Activated gamma-delta T cell treated with anti-CD3 and anti-CD28 coated beads, Interleukin-2, amount 50 U/mL, for 16 hours (primary cell): Measurements from ENCODE around the gene MAP3K1.
A peak's percentile ranks its signal among the peaks of the same experiment; 100 is the strongest.
"Not testable (repeated sequence)": the region's sequence is repeated elsewhere in the genome, so short reads cannot be mapped to it uniquely, and the experiment has no call there.

ENCODE experiments used
- DNase-seq: peaks from one replicate; pipeline ENCODE4 v3.0.0-alpha.2; 2020; ENCODE audit warnings: low read depth

MAP3K1 gene

DNA sequence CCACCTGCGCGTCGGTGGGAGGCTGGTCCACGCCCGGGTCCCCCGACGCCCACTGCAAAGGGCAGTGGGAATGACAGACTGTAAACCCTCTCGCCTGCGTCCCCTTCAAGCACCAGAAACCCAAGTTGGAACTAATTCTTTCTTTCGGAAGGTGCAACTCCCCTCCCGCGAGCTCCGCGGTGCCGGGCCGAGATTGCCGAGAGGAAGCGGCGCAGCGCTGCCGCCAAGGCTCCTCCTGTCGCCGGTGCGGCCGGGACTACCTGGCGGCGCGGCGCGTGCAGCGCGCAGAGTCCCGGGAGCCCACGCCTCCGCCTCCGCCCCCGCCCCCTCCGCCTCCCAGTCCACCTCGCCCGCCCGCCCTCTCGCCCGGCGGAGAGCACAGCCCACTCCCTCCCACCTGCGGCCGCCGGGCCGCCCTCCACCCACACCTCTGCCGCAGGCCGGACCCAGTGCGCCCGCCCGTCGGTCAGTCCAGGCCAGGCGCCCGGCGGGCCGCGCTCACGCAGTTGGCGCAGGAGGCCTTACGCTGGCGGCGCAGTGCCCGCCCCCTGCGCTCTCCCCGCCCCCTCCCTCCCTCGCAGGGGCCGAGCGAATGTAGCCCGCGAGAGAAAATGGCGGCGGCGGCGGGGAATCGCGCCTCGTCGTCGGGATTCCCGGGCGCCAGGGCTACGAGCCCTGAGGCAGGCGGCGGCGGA, at the start of gene MAP3K1:
MAP3K1 (plus strand) TSS at position 587 of the 695 bp plus-strand sequence; CDS start at position 612, 25 bp downstream.
- peak; percentile 68 for DNase-seq

DNA sequence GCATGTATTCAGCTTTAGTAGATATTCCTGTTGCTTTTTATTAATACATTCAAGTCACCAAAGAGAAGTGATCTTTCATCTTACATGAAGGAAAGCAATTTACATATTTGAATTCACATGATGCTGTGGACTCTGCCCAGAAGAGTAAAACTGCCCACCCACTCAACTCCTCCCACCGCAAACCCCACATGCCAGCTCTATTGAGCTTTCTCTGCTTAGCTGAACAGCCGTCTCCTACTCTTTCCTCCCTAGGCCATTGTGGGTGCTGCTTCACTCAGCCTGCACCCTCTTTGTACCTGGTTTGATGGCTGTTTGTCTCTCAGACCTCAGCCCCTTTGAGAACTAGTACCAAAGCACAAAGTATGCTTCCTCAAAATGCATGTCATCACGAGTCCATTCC, 48.4 kb upstream of the MAP3K1 start:
- no peak for DNase-seq

DNA sequence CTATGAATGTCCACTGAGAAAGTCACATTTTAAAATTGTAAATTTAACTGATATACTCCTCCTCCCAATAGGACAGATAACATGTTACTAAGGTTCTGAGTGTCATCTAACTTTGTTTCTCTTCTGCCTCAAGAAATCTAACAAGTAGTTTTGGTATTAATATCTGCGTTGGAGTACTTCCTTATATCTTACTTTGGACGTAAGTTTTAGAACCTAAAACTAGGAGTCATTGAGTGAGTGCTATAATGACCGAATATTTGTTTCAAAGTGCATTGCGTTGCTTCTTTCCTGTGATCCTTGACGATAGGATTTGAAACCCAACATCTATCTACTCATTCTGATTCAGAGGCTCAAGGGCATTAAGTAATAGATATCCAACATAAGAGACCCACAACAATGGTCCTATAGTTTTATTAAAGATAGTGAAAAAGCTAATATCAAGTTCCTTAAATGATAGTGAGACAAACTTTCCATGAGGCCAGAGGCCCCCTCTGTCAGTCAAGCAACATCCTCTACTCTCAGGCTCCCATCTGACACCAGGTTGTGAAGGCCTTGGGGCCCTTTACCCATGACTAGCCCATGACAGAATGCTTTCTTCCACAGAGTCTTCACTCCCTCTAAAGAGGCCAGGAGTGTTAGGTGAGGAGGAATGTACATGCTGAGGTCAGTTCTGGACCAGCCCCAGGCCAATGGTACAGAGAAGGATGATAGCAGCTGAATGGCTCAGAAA, 45.3 kb upstream of the MAP3K1 start:
- no peak for DNase-seq

DNA sequence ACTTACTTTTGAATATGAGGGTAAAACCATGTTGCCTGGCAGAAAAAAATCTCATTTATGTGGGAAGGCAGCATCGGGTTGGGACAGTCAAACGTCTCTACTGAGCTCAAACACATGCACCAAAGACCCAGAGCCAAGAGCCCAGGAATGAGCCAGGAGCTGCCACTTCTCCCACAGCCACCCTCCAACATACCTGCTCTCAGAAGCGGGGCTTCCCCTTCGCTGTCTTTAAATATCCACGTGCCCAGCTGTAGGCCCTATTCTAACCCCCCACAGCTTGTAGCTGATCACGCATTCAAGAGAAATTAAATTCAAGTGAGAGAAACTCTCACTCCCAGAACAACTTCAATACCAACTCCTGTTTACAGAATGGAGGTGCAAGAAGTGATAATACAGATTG, 42.6 kb upstream of the MAP3K1 start:
- no peak for DNase-seq

DNA sequence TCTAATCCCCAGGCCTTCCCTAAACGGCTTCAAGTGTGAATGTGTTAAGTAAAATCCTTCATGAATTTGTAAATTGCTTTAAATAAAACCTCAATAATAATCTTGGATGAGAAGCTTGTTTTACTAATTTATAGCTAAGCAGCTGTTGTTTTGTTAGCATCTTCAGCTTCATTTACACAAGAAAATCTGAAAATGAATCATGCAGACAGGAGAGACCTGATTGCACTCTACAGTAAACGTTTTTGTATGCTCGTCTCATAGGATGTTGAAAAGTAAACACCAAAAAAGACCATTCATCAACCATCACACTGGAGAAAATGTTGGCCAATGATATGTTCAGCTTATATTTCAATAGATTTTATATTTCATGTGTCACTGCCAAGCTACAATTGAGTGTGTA, 40.4 kb upstream of the MAP3K1 start:
- no peak for DNase-seq

DNA sequence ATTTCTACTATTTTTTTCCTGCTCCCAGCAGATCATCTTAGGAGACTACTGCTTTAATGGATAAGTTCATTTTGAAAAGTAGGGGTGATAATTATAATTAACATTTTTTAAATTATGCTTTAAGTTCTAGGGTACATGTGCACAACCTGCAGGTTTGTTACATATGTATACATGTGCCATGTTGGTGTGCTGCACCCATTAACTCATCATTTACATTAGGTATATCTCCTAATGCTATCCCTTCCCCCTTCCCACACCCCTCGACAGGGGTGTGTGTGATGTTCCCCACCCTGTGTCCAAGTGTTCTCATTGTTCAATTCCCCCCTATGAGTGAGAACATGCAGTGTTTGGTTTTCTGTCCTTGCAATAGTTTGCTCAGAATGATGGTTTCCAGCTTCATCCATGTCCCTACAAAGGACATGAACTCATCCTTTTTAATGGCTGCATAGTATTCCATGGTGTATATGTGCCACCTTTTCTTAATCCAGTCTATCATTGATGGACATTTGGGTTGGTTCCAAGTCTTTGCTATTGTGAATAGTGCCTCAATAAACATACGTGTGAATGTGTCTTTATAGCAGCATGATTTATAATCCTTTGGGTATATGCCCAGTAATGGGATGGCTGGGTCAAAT, 39.0 kb upstream of the MAP3K1 start:
- DNase-seq, result not testable (repeated sequence)

DNA sequence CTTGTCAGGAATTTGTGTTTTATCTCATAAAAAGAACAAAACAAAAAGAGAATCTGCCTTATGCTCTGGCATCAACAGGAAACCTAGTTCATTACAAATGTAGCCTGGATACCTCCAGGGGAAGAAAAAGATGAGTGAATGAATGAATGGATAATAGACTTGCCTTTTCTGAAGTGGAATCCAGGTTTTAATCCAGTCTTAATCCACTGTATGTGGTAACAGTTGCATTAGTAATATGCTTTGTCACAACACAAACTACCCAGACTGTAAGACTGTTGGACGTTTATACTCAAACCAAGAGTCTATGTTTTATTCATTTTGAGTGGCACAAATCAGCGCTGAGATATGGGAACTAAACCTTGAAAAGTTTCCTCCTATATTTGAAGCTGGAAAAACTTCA, 32.1 kb upstream of the MAP3K1 start:
- no peak for DNase-seq

DNA sequence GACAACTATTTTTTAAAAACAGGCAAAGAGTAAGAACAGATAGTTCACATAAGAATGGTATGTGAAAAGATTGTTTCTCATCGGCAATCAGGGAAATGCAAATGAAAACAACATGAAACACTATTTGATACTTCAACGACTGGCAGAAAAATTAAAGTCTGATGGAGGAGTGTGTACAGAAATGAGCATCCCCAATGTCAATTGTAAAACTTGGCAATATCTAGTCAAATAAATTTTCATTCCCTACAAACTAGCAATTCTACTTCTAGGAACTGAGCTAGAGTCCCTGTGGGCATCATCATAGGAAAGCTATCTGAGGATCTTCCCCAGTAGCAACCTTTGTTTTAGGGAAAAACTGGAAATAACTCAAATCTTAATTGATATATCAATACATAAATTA, 29.0 kb upstream of the MAP3K1 start:
- no peak for DNase-seq

DNA sequence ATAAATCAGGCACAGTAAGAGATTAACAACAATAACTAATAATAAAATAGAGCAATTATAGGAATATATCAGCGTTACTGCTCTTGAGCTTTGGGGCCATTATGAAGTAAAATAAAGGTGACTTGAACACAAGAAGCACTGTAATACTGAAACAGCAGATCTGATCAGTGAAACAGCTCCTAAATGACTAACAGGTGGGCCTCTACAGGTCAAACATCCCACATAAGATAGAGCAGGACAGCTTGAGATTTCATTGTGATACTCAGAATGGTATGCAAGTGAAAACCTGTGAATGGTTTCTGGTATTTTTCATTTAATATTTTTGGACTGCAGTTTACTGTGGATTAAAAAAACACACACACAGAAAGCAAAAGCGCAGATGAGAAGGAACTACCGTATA, 24.0 kb upstream of the MAP3K1 start:
- no peak for DNase-seq

DNA sequence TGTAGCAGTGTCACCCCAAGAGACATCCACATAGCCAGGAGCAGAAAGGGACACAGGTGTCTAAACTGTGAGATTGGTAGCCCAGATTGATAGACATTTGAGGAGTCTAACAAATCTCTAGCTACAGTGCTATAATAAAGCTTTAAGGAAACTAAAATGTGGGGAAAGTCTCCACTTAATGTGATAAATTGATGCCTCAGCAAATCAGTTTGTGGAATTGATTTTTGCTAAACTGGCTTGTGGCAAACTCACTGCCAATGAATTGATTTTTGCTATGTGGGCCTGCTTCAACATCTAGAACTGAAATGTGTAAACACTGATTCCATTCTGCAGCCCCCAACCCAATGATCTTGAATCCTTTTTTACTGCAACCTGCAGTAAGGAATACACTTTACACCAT, 16.8 kb upstream of the MAP3K1 start:
- no peak for DNase-seq

DNA sequence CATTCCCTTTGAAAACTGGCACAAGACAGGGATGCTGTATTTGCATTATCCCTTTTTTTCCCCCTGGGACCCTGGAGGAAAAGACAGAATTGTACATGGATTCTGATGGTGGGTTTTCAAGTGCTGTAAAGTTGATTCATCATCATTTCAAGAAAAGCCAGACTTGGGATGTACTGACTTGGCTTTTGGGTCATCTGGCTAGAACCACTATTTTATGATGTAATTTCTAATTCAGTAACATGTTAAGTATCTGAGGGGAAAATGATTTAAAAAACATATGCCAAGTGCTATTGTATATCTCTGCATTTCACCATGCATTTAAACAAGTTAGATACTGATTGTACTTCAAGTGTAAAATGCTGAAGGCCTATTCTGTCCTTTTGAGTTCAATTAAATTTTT, 15.2 kb upstream of the MAP3K1 start:
- no peak for DNase-seq

DNA sequence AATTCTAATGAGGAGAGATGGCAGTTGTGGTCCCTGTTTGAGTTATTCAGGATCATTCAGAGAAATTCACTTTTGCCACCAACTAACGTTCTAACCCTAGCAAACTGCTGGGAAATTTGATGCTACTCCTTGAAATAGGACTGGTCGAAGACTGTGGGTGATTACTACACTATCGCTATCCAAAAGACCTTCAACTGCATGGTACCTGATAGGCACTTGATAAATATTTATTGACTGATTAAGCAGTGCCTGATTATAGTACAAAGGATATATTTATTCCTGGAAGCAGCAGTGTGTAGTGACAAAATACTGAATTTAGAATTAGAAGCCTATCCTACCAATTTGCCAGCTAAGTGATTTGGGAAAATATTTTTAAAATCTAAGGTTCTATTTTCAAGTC, 14.1 kb upstream of the MAP3K1 start:
- DNase-seq, result no peak

DNA sequence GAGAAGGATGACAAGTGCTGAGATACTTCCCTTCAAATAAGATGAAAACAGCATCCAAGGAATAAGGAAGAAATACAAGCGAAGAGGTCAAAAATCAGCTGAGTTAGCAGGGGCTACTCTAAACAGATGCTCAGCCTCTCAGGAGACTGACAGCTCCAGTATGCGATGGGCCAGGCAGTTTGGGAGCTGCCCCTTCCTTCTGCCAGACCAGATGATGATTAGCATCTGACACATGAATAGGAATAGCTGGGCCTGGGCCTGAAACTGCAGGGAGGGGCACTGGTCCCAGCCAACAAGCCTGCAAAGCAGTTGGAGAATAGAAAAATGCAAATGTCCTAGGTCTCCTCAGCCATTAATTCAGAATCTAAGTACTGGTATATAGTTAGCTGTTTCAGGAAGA, 13.1 kb upstream of the MAP3K1 start:
- DNase-seq, result no peak

DNA sequence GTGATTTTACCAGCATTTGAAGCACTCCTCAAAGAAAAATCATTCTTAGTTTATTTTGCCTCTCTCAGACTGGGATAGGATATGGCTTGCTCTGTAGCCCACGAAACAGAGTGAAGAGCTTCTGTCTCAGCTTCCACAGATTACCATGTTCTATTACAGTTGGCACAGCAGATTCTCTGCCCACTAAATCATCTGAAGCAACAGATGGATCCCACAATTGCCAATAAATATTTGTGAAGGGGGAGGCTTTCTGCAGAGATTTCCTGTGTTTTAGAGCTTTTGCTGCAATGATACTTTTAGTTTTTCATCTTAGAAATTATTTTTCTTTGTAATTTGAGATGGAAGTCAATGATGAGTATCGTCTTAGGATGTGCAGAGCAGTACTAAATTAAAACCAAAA, 12.3 kb upstream of the MAP3K1 start:
- no peak for DNase-seq

DNA sequence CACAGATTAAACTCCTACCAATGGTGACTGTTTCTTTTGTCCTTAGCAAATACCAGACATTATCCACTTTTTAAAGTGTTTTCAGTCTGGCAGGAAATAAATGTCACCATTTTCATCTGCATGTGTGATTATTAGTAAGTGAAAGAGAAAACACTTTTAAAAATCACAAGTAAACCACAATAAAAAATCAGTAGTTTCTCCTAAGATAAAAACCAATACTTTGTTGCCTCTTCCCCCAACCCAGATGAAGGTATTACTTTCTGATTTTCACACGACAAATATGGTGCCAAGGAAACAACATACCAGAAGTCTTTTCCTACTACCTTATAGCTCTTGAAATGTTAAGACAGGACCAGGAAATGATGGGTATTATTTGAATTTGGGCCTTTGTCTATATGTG, 11.5 kb upstream of the MAP3K1 start:
- no peak for DNase-seq

DNA sequence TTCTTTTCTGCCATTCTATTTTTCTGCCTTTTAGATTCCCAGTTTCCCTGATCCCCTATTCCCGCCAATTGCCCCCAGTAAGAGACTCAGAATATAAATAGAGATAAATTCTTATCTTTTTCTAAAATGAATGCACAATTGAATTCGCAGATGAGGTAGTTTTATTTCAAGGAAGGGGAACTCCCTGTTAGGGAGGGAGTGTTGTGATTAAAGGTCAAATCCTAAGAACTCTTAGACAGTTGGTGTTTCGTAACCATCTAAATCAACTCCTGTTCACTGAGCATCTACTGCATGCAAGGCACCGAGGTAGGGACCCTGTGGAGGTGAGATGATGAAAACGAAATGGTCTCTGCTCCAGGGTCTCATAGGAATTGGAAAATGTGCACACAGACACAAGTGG, 7.7 kb upstream of the MAP3K1 start:
- DNase-seq, result no peak

DNA sequence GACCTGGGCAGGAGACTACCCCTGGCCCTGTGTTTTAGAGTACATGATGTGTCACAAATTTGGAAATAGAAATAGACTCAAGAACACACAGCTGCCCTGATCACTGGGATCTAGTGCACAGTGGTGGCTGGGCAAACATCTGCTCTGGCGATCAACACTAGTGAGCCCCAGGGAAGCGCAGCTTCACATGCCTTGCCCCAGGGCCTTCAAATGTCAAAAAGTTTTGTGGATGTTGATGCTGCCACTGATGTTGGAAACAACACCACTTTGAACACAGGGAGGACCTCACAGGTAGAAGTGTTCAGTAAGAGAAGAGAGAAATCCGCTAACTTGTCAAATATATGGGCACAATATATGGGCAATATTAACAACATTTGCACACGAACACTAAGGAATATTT, 7.1 kb upstream of the MAP3K1 start:
- DNase-seq, result no peak

DNA sequence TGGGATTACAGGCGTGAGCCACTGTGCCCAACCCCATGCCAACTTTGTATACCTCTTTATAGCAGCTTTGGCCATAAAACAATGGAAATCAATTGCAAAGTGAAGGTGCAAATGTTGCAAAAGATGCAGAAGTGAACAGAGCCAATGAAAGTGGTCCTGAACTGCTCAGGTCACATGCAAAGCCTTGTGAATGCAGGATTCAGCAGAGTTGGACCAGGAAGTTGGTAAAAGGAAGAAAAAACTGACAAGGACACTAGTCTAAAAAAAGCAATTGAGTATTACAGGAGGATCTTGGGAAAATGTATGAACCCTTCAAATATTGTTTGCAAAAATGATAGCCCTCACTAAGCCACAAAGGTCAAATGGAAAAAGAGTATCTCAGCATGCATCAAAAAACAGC, 4.5 kb upstream of the MAP3K1 start:
- no peak for DNase-seq

DNA sequence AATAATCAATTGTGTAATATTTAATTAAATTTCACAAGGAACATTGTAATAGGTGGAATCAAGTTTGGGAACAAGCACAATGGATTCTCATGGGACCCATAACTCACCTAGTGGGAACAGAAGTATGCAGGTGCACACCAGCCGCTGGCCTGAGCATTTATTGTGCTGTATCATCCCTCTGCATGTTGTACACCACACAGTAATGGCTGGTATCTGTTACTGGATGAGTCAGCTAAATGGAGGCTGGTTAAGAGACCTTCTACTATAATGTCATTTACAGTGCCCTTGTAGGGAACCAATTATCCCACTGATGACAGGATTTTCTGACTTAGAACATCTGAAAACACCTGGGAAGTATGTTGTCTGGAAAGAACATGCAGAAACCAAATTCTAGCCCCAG, 3.2 kb upstream of the MAP3K1 start:
- no peak for DNase-seq

DNA sequence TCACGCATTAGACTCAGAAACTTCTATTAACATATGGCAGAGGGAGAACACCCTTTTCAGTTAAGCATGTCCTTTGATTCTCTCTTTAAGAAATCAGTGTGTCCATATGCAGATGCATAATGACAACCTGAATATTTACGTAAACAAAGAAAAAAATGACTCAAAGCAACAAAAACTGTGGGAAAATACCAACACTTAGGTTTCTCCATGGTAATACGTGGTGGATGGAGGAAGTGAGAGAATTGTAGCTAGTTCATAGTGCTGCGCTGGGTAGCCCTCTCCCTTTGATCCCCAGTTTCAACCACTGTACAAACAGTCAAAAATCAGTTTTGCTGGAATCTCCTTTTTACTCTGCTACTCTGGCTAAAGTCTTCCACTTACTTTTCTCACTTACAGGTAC, 2.0 kb upstream of the MAP3K1 start:
- no peak for DNase-seq

DNA sequence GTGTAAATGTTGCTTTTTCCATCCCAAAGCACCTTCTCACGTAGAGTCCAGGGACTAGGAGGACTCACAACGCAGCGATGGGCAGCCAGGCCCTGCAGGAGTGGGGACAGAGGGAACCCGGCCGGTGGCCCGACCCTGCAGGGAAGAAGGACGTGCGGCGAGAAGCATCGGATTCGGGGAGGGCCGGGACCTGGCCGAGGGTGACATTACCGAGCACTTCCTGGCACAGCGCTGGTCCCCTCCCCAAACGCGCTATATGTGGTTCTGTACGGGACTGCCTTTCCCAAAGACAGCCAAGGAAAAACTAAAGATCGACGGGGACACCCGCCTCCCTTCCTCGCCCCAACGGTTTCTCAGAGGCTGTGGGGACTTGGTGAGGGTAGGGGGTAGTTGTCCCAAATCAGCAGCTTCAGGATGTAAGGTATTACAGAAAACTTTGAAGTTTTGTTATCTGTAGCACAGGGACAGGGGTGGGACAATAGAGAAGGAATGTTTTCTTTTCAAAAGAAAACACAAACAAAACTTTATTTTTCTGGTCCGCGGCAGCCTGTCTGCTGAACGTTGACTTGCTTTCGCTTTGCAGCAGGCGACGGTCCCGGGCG, 887 bp upstream of the MAP3K1 start:
- peak; percentile 16 for DNase-seq

DNA sequence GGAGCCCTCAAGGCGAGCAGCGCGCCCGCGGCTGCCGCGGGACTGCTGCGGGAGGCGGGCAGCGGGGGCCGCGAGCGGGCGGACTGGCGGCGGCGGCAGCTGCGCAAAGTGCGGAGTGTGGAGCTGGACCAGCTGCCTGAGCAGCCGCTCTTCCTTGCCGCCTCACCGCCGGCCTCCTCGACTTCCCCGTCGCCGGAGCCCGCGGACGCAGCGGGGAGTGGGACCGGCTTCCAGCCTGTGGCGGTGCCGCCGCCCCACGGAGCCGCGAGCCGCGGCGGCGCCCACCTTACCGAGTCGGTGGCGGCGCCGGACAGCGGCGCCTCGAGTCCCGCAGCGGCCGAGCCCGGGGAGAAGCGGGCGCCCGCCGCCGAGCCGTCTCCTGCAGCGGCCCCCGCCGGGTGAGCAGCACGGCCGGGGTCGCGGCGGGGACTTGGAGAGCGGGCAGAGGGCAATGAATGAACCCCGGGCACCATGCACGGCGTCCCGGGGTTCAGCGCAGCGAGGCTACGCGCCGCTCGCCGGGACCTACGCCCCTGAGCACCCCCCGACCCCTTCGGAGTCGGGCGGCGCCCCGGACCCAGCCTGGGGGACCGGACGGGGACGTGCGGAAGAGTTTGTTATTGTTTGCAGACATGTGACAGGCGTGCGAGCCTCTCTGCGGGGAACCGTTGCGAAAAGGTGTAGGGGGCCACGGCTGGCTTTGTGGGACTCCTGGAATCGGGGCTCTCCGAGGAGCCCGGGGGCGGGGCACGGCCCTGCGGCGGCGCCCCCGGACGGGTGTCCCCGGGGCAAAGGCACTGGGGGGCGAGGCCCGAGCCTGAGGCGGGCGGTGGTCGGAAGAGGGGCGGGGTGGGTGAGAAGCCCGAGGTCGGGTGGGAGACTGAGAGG, 553 bp downstream of the MAP3K1 start:
- DNase-seq, result peak; percentile 26
